Measurements from ENCODE around the gene ANXA11.
"Not testable (repeated sequence)": the region's sequence is repeated elsewhere in the genome, so short reads cannot be mapped to it uniquely, and the experiment has no call there.

ANXA11 gene

DNA sequence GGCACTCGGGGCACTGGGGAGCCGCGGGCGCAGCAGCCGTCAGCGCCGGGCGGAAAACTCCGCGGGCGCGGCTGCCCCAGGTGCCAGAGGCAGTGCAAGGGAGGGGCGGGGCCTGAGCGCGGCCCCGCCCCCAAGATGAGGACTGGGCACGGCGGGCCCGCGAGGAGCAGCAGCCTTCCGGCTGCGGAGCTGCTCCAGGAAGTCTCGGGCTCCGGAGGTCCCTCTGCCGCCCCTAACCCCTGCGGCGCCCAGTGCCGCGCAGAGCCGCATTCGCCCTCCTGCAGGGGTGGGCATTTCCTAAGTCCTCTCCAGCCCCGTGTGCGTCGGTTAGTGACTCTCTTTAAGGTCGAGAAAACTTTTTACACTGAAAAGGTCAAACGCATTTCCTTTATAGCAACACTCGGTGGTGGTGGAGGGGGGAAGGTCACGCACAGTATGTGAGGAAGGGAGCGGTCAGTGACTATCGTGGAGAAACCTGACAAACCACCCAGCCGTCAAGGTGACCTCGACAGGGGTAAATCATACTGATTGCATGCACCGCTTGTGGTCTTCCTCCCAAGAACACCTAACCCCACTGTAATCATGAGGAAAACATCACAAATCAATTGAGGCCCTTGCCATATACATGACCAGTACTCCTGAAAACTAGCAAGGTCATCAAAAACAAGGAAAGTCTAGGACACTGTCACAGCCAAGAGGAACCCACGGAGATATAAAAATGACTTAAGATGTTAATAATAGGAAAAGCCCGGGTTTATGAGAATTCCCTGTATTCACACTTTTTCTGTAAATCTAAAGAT is at the start of gene ANXA11:
Gene ANXA11, minus strand, starts transcription at position 61 of the 800 bp plus-strand sequence. CDS start 32,676 bp downstream, outside the sequence.
- FAIRE-seq (peak; percentile 47), DNase-seq (ENCODE audit: insufficient read length, low spot score) (peak; percentile 89)

GRCh38 chr10:80254726-80255125 is 49.4 kb upstream of the ANXA11 start:
- DNase-seq (ENCODE audit: insufficient read length, low spot score), result not testable (repeated sequence)
- FAIRE-seq, result peak; percentile 59

DNA sequence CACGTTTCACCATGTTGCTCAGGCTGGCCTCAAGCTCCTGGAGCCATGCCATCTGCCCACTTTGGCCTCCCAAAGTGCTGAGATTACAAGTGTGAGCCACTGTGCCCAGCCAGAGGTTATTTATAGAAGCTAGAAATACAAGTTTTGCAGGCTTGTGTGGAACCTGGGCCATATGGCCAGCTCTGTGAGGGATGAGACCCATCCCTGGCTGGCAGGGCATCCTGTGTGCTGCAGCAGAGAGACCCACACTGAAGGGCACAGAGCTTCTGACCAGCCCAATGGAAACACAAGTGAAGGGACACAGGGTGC is 48.6 kb upstream of the ANXA11 start:
- not testable (repeated sequence) for FAIRE-seq; DNase-seq (ENCODE audit: insufficient read length, low spot score)

DNA sequence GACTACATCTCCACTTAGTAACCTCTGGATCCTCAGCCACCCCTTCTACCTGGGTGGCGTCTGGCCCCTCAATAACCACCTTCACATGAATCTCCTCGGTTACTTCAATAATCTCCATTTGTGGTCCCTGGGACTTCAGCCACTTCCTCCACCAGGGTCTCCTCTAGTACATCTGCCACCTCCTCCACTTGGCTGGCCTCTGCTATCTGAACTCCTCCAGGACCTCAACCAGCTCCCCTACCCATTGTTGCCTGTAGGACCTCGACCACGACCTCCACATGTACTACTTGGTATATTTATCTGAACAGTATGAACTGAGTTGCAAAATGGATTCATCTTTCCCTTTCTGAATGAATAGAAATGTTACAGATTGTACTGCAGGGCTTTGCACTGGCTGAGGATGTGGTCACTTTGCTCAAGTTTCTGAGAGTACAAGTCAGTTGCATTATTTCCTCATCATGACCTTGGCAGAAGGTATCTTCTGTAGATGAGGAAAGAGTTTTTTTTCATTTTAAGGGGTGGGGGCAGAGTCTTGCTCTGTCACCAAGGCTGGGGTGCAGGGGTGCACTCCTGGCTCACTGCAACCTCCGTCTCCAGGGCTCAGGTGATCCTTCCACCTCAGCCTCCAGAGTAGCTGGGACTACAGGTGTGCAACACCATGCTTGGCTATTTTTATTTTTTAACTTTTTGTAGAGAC is 48.1 kb upstream of the ANXA11 start:
- DNase-seq (ENCODE audit: insufficient read length, low spot score) (no peak), FAIRE-seq (peak; percentile 33)

- DNase-seq (ENCODE audit: insufficient read length, low spot score) (no peak), FAIRE-seq (no peak)
Measured at GRCh38 chr10:80252296-80252887, 47.1 kb upstream of the ANXA11 start.

DNA sequence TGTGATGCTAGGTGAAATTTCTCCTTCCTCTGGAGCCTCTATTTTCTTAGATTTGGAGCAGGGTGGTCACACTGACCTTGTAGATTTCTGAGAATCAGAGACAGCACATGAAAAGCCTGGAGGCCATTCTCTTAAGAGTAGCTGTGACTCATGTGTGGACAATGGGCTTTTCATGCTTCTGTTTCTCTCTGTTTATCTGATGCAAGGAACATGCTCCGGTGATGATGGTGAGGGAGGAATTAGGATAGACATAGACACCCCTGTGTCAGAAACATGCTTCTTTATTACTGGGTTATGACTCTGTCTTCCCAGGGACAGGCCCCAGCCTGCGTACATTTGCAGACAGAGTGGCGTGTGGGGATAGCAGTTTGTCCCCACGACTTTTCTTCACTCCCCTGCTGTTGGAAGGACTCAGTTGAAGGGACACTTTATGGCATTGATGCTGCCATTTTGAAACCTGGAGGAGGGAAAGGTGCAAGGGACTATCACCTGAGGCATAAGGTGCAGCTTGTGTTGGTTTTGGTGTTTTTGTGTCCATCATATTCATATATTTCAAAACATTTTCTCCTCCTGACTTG is 46.5 kb upstream of the ANXA11 start:
- FAIRE-seq, result not testable (repeated sequence)

DNA sequence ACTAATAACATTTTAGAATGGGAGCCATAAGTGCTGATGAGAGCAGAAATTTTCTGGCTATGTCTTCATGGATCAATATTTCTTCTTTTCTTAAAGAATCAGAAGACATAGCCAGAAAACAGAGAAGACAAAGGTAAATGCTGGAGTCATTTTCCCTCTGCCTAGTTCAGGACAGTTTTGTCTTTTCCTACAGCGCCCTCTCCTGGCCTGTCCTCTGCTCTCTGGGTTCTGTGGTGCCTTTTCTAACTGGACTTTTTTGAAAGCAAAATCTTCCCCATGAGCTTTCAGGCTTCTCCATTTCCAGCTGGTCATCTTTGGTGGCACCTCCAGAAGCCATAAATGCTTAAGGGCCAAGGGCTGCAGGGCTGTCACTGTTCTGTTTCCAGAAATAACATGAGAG is 45.1 kb upstream of the ANXA11 start:
- not testable (repeated sequence) for DNase-seq (ENCODE audit: insufficient read length, low spot score)
- peak; percentile 91 for FAIRE-seq

More for the DNA sequence above, 46.5 kb upstream of the ANXA11 start:
- DNase-seq (ENCODE audit: insufficient read length, low spot score), result not testable (repeated sequence)

GRCh38 chr10:80249906-80250305 is 44.6 kb upstream of the ANXA11 start:
- not testable (repeated sequence) for DNase-seq (ENCODE audit: insufficient read length, low spot score); FAIRE-seq

DNA sequence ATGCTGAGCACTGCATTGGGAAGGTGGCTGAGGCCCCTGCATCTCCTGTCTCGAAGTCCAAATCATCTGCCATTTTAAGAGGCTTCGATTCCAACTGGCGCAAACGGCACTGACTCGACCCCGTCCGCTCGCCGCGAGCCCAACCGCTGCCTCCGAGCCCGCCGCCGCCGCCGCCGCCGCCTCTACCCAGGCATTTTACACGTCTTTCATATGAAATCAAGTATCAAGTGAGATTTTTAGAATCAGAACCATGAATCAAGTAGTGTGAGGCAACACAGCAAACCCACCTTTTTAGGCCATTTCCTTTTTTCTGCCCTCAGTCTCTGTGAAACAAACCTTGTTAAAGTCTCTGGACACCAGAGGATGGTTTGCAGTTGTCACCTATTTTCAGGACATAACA is 42.3 kb upstream of the ANXA11 start:
- not testable (repeated sequence) for FAIRE-seq; DNase-seq (ENCODE audit: insufficient read length, low spot score)

- not testable (repeated sequence) for FAIRE-seq; DNase-seq (ENCODE audit: insufficient read length, low spot score)
Measured at GRCh38 chr10:80244371-80244770, 39.0 kb upstream of the ANXA11 start.

DNA sequence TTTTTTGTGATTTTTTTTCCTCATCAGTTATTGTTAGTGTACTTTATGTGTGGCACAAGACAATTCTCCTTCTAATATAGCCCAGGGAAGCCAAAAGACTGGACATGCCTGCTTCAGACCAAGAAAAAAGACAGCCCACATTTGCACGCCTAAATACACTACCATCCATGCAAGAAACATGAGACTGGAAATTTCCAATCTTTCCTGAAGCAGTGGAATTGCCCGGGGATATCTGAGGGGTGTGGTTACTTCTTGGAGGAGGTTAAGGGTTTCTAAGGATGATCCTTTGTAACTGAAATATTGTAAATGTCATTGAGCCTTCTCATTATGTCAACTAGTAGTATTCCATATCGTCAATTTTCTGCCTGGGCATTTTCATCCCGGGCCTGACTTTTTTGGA is 37.0 kb upstream of the ANXA11 start:
- not testable (repeated sequence) for FAIRE-seq; DNase-seq (ENCODE audit: insufficient read length, low spot score)

DNA sequence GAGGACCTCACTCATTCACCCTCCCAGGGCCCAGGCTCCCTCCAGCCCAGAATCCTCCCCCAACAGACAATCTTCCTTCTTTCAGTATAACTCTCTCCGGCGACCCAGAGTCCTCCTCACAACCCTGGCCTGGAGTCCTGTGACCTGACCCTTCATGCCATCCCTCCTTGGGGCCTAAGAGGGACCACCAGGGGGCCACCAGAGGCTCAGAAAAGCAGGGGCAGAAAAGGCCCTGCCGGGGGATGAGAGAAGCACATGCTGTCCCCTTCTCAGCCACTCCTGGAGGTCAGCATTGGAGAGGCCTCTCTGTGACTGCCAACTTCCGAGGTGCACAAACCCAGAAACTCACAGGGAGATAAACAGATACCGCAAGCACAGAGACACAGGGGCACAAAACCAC is 31.1 kb upstream of the ANXA11 start:
- FAIRE-seq; DNase-seq (ENCODE audit: insufficient read length, low spot score): not testable (repeated sequence)

DNA sequence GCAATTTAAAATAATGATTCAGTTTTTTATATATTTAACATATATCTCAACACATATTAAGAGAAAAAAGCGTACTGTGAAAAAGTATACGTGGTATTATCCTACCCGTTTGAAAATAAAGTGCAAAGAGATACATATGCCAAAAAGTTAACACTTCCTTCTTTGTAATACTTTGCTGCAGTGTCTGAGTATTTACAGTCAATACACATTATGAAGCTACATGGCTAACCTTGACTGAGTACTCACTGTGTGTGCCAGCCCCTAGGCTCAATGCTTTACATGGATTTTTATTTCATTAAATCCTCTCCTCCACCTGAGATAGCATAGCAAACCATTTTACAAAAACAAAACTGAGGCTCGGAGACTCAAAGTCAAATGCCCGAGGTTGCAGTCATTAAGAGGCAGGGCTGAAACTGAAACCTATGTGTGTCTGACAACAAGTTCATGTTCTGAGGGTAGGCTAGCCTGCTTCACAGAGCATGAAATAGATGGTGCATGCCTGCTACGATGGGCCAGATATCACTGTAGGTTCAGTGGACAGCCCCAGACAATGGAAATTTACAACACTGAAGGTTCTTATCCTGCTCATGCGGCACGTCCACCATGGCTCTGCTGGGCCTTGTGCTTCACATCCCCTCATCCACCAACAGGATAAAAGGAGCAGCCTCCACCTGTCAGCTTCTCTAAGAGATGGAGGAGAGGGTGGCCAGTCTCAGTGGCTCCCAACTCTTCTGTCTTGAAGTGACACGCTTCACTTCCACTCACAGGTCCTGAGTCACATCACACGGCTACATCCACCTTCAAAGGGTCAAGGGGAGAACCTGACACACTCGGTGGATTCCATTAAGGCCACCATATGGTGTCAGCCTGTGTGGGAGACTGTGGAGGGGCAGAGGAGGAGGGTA is 29.2 kb upstream of the ANXA11 start:
- not testable (repeated sequence) for DNase-seq (ENCODE audit: insufficient read length, low spot score)
- FAIRE-seq, result peak; percentile 99

GRCh38 chr10:80233871-80234270 is 28.5 kb upstream of the ANXA11 start:
- FAIRE-seq; DNase-seq (ENCODE audit: insufficient read length, low spot score): not testable (repeated sequence)

DNA sequence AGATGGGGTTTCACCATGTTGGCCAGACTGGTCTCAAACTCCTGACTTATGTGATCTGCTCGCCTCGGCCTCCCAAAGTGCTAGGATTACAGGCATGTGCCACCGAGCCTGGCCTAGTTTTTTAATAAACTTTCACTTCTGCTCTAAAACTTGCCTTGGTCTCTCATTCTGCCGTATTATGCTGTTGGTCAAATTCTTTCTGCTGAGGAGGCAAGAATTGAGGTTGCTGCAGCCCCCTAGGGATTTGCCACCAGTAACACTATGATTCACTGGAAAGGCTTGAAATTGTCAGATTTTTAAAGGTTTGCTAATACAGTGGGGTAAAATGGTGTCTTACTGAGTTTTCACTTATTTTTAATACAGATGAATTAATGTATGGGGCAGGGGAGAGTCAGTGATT is 21.4 kb upstream of the ANXA11 start:
- DNase-seq (ENCODE audit: insufficient read length, low spot score); FAIRE-seq: not testable (repeated sequence)

GRCh38 chr10:80223031-80223419 is 17.7 kb upstream of the ANXA11 start:
- FAIRE-seq; DNase-seq (ENCODE audit: insufficient read length, low spot score): not testable (repeated sequence)

- DNase-seq (ENCODE audit: insufficient read length, low spot score), result not testable (repeated sequence)
- FAIRE-seq, result peak; percentile 97
Measured at GRCh38 chr10:80218878-80219277, 13.5 kb upstream of the ANXA11 start.

DNA sequence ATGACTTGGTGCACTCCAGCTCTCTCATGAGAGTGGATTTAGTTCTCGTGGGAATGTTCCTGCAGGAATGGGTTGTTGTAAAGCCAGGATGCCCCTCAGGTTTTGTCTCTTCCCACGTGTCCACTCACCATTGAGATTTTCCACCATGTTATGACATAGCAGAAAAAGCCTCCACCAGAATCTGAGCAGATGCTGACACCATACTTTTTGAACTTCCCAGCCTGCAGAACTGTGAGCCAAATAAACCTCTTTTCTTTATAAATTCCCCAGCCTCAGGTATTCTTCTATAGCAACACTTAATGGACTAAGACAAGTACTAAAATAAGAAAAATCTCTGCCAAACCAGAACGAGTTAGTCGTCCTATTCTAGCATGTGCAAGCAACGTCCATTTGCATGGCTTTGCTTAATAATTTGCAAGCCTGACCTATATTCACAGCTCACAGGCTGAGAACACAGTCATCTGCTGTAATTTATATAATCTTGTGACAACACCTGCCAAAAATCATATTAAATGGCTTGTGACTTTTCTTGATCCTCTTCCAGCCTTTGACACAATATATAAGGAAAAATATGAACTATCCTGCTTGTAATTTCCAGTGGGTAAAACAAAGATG is 9.1 kb upstream of the ANXA11 start:
- not testable (repeated sequence) for FAIRE-seq; DNase-seq (ENCODE audit: insufficient read length, low spot score)

DNA sequence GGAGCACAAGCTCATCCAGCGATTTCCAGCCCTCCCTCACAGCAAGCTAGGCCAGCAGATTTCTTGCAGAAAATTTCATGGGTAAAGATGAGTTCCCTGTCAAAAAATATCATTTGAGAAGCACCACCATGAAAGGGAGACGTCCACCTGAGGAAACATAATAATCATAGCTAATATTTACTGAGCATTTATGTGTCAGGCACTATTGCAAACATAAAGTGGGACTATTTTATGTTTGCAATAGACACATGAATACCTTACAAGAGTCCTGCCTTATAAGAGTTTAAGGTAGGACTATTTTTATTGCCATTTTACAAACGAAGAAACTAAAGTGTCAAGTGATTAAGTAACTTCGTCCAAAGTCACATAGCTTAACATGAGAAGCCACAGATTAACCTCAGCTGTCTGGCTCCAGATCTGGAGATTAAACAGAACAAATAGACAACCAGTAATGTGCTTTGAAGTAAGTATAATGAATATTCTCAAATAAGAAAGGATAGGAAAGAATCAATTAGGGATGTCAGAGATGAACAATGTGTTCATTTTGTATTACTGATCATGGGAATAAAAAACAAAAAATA is 7.3 kb upstream of the ANXA11 start:
- not testable (repeated sequence) for FAIRE-seq; DNase-seq (ENCODE audit: insufficient read length, low spot score)
